GM18519 (cell line): ENCODE data around the gene CEP170B.
"Not testable (repeated sequence)": the region's sequence is repeated elsewhere in the genome, so short reads cannot be mapped to it uniquely, and the experiment has no call there.

Source experiments
- ATAC-seq: cut with Tn5 transposase; IDR thresholded peaks from one replicate; pipeline ENCODE4 v1.9.1; 2021; ENCODE audit warnings: mild to moderate bottlenecking, moderate library complexity; ENCODE audit not compliant: unreplicated experiment, low FRiP score

The CEP170B gene

DNA sequence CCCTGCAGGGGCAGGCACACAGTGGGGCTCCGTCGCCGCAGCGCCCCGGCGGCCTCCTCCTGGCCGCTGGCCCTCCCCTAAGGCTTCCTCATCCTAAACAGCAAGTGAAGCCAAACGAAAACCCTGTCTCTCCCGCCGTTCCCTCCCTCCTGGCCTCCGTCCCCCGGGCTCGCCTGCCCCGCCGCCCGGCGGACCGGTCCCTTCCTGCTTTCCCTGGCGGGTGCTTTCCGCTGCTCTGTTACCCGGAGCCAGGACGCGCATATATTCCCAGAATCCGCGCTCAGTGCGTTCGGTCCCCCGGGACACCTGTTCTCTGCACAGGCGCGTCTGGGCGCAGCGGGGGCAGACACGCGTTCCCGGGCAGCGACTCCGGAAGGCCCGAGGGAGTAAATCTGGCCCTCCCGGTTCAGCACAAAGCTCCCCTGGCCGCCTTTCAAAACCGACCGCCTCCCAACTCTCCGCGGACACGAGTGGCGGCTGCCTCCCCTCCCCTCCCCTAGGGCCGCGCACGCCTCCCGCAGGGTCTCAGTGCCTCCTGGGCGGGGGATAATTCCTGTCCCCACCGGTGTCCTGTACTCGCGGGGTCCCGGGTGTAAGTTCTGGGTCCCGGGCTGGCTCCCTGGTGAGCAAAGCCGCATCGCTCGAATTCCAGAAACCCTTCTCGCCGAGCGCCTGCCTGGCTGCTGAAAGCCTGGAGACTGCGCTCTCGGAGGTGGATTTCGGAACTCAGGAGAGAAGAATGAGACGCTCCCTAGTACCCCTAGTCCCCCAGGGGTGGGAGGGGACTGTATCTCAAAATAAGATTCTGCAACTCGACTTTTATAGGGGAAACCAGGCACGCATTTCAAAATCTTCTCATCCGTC, 21.4 kb upstream of the CEP170B start:
- ATAC-seq = no peak

DNA sequence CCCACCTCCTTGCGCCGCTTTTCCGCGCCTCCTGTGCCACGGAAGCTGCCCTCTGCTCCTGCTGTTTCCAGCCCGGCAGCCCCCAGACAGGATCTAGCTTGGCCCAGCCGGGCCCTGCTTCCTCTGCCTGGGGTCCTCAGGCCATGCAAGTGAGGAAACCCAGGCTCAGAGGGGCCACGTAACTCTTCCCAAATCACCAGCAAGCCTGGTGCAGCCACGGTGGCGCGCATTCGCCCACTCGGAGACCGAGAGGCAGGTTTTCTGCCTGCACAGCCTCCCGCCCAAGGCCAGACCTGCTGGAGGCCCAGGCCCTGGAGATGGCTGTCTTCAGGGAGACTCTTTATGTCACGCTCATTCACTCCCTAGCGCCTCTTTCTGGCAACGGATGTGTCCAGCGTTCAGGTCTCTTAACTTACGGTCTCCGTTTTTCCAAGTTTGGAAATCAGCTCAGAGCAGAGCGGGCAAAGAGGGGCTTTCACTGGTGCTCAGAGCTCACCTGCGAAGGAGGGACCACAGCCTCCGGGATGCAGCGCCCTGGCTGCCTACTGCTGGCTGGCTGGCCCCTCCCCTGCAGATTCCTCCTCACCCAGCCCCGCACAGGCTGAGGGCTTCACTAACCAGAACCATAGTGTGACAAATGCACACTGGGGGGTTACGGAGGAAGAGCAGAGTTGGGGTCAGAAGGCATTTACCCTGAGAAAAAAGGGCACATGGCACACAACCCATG, 20.6 kb upstream of the CEP170B start:
- ATAC-seq = no peak

DNA sequence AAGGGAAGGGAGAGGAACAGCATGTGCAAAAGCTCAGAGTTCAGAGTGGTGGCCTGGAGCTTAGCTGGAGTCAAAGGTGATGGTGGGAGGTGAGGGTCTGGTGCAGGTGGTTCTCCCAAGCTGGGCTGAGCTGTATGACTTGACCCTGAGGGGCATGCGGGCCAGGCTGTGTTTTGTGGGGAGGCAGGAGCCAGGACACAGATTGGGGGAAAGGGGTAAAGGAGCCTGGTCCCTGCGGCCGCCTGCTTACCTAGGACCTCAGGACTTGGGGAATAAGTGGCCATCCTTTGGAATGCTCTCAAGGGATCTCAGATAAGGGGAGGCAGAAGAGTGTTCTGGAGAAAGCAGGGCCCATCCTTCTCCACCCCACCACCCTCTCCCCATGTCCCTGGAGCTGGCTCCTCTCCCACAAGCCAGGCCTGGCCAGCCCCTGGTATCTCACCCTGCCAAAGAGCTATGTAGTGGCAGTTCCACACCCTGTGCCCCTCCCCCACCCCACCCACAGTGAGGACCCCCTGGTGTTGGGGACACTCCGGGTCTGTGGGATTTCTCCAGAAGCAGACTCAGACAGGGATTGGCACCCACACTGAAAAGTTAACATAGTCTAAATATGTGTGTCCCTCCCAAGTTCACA, 19.9 kb upstream of the CEP170B start:
- no peak for ATAC-seq

DNA sequence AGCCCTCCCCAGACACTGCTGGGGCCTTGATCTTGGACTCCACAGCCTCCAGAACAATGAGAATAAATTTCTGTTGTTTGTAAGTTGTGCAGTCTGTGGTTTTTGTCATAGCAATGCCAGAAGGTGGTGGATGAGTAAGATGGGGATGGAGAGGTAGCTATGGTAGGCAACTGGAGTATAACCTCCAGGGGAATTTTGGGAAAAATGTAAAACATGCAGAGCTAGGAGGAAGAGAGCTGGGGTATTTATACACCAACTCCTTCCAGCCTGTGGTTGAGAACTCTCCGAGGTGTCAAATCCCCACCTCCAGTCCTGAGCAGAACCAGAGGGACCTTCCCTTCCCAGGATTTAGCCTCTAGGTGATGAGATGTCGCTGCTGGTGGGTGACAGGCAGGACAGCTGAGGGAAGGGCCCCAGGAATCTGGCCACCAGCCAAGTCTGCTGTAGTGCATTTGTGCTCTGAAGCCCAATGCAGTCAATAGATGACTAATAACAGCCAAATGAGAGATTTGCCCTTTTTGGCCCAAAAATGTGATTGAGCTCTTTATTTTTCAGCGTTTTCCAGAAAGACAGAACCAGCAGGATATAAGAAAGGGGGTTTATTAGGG, 19.1 kb upstream of the CEP170B start:
- no peak for ATAC-seq

DNA sequence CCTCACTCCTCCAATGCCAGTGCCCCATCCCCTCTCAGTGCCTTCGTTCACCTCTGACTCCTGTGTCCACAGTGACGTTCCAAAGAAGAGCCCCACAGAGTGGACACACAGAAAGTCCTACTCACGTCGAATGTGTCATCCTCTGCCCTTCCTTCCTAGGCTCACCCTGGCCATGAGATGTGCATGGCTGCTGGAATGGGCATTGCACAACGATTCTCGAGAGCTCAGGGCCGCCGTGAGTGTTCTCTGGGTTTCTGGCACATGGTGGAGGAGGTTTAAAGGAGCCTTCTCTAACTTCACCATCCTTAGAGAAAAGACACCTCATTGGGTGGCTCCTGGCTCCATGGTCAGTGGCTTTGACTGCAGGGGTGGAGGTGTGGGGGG, 12.8 kb upstream of the CEP170B start:
- ATAC-seq = no peak

DNA sequence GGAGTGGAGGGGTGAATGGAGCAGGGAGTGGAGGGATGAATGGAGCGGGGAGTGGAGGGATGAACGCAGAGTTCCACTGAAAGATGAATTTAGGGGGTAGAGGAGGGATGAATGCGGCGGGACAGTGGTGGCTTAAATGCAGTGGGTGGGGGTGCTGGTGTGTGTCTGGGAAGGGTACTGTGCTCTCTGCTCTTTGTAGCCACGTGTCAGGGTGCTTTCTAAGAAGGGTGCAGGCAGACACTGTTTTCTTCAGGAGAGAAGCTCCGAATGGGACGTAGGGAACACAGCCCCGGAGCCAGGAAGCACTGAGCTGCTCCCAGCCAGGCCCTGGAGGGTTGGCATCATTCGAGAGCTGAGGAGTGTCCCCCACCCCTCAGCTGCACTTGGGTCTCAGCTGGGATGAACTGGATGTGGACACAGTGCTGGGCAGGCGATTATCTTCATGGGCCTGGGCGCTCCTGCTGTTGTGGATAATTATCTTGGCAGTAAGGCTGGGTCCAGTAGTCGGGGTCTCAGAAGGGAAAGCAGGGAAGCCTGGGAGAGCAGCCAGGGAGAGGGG, 9.5 kb upstream of the CEP170B start:
- ATAC-seq = no peak

DNA sequence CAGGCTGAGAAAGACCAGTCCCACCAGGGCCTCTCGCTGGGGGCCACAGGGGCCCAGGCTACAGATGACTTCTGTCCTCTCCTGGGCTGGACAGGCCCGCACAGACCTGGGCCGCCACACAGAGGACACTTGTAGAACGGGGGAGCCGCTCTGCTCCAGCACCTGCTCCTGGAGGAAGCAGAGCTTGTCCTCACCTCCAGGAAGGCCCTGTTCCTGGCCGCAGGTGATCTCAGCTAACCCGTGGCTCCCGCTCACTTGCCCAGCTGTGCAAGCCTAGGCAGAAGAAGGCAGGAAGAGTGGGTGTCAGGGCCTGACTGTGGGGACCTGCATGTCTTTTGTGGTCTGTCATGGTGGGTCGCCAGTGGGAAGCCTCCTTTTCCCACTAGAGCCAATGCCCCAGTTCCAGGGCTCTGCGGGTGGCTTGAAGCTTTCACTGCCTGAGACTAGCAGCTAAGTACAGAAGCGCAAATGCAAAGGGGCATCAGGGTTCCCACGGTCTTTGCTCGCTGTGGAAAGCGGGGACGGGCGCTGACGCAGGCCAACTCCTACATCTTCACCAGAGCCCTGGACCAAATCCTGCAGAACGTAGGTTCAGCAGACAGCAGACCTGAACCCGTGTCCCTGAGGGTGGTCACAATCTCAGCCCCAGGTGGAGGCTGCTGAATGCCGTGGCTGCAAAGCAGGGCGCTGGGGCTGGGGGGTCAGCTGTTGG, 8.8 kb upstream of the CEP170B start:
- ATAC-seq = no peak

DNA sequence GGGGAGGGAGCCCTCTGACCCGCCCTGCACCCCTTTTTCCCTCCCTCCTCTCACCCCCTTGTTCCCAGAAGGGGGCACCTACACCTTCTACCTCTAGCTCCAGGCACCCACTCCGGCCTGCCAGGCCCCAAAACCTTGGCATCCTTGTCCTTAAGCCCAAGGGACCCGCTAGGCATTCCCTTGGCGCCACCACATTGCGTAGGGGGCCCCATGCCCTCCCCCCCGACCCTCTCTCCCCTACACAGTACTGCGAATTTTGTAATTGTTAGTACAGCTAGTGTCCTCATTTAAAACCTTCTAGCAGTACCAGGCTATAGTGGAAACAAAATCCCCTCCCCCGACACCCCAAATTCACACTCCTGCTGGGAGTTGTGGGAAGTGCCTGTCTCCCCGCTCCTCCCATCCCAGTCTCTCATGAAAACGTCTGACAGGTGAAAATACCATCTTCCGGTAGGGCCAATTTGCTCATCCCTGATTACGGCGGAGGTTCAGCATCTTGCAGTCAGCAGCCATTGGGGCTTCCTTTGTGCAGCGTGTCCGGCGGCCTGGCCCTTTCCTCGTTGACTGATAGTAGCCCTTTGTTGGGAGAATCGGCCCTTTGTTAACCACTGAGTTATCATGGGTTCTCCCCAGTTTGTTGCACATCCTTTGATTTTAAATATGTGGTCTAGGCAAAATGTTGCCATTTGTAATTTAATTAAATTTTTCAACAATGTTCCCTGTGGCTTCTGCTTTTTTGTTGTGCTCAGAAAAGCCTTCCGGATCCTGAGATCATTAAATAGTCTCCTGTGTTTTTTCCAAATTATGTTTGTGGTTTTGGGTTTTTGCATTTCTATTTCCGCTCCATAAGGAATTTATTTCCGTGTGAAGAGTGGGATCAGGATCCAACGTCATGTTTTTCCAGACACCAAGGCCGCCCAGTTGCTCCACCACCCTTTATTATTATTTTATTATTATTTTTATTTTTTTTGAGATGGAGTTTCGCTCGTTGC, 7.9 kb upstream of the CEP170B start:
- no peak for ATAC-seq

DNA sequence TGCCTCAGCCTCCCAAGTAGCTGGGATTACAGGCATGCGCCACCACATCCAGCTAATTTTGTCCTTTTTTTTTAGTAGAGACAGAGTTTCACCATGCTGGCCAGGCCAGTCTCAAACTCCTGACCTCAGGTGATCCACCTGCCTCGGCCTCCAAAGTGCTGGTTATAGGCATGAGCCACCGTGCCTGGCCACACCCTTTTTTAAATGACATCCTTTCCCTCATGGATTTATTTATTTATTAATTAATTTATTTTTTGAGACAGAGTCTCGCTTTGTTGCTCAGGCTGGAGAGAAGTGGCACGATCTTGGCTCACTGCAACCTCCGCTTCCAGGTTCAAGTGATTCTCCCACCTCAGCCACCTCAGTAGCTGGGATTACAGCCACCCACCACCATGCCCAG, 7.1 kb upstream of the CEP170B start:
- ATAC-seq = not testable (repeated sequence)

DNA sequence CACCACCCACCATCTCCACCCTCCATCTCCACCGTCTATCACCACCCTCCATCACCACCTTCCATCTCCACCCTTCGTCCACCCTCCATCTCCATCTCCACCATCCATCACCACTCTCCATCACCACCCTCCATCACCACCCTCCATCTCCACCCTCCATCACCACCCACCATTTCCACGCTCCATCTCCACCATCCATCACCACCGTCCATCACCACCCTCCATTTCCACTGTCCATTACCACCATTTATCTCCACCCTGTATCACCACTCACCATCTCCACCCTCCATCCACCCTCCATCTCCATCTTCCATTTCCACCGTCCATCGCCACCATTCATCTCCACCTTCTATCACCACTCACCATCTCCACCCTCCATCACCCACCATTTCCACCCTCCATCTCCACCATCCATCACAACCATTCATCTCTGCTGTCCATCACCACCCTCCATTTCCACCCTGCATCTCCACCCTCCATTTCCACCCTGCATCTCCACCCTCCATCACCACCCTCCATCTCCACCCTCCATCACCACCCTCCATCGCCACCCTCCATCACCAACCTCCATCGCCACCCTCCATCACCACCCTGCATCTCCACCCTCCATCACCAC, 6.1 kb upstream of the CEP170B start:
- no peak for ATAC-seq

DNA sequence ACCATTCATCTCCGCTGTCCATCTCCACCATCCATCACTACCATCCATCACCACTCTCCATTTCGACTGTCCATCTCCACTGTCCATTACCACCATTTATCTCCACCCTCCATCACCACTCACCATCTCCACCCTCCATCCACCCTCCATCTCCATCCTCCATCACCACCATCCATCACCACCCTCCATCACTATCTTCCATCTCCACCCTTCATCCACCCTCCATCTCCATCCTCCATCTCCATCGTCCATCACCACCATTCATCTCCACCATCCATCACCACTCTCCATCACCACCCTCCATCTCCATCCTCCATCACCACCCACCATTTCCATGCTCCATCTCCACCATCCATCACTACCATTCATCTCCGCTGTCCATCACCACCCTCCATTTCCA, 5.2 kb upstream of the CEP170B start:
- ATAC-seq = no peak

DNA sequence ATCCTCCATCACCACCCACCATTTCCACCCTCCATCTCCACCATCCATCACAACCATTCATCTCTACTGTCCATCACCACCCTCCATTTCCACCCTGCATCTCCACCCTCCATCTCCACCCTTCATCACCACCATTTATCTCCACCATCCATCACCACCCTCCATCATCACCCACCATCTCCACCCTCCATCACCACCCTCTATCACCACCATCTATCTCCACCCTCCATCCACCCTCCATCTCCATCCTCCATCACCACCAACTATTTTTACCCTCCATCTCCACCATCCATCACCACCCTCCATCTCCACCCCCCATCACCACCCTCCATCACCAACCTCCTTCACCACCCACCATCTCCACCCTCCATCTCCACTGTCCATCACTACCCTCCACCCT, 4.7 kb upstream of the CEP170B start:
- no peak for ATAC-seq

DNA sequence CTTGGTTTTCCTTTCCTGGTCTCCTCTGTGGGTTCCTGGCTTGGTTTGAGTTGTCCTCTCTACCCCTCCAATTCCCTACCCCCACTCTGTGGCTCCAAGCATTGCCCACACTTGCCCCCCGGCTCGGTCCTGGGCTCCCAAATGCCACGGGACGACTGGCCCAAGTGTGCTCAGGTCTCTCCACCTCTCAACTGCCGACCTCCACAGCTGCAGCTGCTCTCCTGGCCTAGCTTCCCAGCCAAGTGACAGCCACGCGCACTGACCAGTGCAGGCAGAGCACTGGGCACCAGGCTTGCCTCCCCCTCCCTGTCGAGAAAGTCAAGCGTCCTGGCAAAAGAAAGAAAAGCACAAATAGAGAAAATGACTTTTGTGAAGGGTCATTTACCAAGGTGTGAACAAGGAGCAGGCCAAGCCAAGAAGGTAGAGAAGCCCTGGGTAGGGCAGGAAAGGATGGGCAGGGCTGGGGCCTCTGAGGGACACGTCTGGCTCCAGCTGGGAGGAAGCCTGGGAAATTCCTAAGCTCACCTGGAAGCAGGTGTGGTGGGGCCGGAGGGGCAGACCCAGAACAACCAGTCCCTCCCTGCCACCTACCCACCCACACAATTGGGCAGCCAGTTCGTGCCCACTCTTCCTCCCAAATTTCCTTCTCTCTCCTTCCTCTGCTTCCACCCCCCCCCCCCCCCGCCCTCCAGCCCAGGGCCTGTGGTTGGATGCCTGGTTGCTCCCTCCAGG, 1.8 kb upstream of the CEP170B start:
- ATAC-seq = no peak

DNA sequence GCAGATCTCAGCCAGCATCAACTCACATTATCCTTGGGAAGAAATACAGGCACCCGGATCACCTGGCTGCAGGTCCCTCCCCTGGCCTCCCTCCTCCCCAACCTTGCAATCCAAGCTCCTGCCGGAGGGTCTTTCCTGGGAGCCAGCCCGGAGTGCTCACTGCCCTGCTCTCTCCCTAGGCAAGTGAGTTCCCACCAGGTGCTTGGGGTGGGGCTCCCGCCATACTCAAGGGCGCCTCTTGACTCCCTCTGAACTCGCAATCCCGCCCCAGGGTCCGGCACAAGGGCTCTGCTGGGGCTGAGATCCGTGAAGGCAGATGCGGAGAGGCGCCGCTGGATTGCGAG, 1.2 kb upstream of the CEP170B start:
- no peak for ATAC-seq

DNA sequence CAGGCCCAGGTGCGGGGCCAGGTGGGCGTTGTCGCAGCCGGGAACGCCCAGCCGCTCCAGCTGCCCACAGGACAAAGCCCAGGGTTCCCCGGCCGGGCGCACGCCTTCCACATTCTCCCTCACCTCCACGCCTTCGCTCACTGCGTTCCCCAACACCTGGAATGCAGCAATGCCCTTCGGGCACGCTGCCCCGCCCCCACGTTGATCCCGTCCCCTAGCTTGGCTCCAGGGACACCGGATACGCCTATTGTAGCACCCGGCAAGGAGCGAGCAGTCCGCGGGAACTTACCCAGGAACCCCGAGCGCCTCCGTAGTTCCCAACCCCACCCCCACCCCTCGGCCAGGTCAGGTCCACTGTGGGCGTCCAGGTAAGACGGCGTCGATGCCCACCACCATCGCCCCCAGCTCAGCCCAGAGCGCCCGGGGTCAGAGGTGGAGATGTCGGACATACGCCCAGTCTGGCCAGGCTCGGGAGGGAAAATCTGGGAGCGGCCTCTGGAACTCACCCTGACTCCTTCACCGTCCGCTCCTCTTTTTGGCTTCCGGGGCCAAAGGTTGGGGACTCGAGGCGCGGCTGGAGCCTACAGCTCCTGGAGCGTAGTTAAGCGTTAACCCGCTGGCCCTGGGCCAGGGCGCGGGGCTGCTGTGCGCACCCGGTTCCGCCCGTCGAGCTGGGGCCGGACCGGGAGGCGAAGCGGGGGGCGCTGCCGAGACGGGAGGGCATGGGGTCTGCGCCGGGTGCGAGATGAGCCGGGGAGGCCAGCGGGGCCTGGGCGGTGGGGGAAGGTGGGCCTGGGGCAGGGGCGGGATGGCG, 594 bp upstream of the CEP170B start:
- ATAC-seq = no peak

DNA sequence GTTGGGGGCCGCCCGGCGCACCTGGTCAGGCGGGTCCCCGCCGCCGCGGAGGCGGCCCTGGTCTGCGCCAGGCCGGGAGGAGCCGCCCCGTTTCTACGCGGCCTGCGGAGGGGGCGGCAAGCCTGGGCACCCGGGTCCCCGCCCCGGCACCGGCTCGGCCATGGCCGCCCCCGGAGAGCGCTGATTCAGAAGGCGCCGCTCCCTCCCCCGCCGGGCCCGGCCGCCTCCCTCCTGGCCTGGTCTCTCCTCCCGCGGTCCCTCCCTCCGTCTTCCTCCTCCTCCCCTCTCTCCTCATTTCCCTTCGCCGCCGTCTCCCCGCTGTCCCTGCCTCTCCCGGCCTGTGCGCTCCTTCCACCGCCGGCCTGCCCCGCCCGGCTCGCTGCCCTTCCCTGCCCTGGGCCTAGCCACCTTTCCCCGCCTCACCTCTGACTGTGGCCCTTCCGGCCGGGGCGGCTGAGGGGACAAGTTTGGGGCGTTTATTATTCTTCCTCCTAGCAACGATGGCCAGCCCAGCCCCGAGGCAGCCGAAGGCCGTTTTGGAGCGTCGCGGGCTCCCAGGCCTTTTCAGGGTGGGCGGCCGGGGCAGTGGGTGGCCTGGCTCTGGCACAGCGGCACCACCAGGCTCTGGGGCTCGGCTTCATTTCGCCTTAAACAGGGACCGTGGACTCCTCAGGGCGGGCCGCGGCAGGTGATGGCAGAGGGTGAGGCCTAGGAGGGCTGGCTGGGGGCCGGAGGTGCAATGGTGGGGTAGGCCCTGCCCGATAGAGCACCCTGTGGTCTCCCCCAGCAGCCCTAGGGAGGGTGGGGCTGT, 768 bp downstream of the CEP170B start:
- ATAC-seq = no peak
